Muscle of leg (tissue), 11 donors: ENCODE measurements around the gene QSOX1. TPM values are rescaled to one million over a fixed set of nuclear protein-coding genes. Genes with fewer than 3 reads are reported as not detected.

ENCODE experiments used
- DNase-seq: peaks from one replicate; pipeline ENCODE4 v3.0.0; 2013
- H3K27ac ChIP-seq: one replicate; pipeline ENCODE4 v1.5.1; 2013; ENCODE audit warnings: mild to moderate bottlenecking, low read length, control low read depth
- H3K27me3 ChIP-seq: one replicate; pipeline ENCODE4 v1.6.1; 2013; ENCODE audit warnings: low read length; ENCODE audit not compliant: control insufficient read depth, insufficient read depth
- H3K36me3 ChIP-seq: one replicate; pipeline ENCODE4 v1.6.1; 2013; ENCODE audit warnings: low read length; ENCODE audit not compliant: control insufficient read depth, insufficient read depth
- H3K4me1 ChIP-seq: one replicate; pipeline ENCODE4 v1.6.1; 2013; ENCODE audit warnings: low read length; ENCODE audit not compliant: control insufficient read depth, insufficient read depth
- H3K4me3 ChIP-seq: one replicate; pipeline ENCODE4 v1.5.1; 2013; ENCODE audit warnings: low read length, control low read depth
- H3K9me3 ChIP-seq: replicated peaks from 2 replicates; pipeline ENCODE4 v1.6.1; 2013; ENCODE audit warnings: low read depth, low read length; ENCODE audit not compliant: control insufficient read depth
- WGBS: methylation state at CpG from one replicate; pipeline ENCODE4 v1.1.5; 2013; ENCODE audit warnings: missing lambda C conversion rate; ENCODE audit not compliant: insufficient coverage; 5-methylcytosine and 5-hydroxymethylcytosine counted together
- polyA plus RNA-seq, 8 donors: library from polyadenylated mRNA; unstranded; fragments of 120-200 nt; gene quantifications; one replicate each; pipeline versions ENCODE4 v1.2.1 to v1.2.3, GENCODE V29; 2013; ENCODE audit warnings: inconsistent platforms in 1 of 8, low replicate concordance in 1 of 8; ENCODE audit not compliant: insufficient read length in 8 of 8, insufficient read depth in 1 of 8
- total RNA-seq: library from RNA; stranded (reverse); fragments of 120-200 nt; gene quantifications from one replicate; pipeline ENCODE4 v1.2.4, GENCODE V29; 2013

The QSOX1 gene
- total and polyA plus RNA-seq, 9 donors, result 16.0 to 43.5 (median 33.1) TPM

DNA sequence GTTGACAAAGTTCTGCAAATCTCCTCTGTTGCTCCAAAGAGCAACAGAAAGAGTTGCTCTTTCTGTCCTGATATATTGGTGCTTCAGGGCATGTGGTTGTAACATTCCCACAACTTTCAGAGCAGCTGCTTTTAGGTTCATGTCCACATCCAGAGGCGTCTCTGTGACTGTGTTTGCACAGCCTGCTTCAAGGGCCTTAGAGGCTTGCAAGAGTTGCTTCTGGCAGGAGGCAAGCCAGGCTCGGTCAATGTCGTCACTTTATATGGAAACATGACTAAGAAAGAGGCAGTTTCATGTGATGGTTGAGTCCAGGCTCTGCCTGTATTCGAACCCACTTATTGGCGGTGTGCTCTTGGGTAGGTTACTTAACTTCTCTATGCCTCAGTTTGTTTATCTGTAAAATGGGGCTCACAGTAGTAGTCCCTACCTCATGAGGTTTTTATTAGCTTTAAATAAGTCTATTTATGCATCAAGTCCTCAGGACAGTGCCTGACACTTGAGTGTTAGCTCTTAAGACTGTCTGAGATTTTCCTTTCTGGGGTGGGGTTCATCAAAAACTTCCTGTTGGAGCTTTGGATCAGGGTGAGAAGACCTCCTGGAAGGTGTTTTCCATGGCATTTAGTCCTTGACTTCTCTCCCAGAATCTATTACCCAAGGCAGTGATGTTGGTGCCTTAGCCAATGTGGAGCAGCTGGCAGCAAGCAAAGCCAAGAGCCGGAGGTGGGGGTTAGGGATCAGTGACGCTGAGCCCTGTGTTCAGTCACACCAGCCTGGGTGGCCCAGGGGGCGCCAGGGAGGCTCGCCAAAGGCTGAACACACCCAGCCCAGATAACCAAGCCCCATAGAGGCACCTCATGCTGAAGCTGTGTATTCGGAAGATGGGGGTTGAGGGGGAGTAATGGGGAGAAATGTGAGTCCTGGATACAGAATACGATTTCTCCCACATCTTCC lies 94.3 kb downstream of the QSOX1 start:
- DNase-seq, result no peak
- Histone ChIP-seq H3K4me3 (no peak overlapping the region), H3K36me3 (no peaks in the 10 kb centered on the region), H3K9me3 (no peaks in the 10 kb centered on the region), H3K27me3 (peaks cover 30% of the 10 kb centered on the region), H3K27ac (no peak overlapping the region), H3K4me1 (peaks cover 6% of the 10 kb centered on the region)
- WGBS, result 54% methylated on average over 7 of the region's 11 CpGs

GRCh38 chr1:180249725-180250498 lies 95.2 kb downstream of the QSOX1 start:
- peaks cover 6% of the 10 kb centered on the region for H3K4me1 ChIP-seq
- no peaks in the 10 kb centered on the region for H3K9me3 ChIP-seq
- H3K36me3 ChIP-seq, result no peaks in the 10 kb centered on the region
- no peak overlapping the region for H3K4me3 ChIP-seq
- no peak for DNase-seq
- WGBS, result 49% methylated on average over 6 of the region's 13 CpGs
- no peak overlapping the region for H3K27ac ChIP-seq
- peaks cover 33% of the 10 kb centered on the region for H3K27me3 ChIP-seq

DNA sequence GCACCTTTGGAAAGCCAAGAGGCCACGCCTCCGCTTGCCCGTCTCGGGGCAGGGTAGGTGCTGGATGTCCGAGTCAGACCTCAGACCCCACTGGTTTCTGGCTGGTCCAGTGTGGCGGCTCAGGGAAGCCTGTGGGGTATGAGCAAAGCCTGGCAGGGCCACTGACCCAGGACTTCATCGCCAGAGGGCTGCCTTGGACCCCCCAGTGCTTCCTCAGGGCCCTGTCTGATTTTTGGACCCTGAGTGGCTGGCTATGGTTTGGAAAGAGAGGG lies 95.8 kb downstream of the QSOX1 start:
- H3K4me1 ChIP-seq, result peaks cover 6% of the 10 kb centered on the region
- H3K4me3 ChIP-seq, result no peak overlapping the region
- no peak overlapping the region for H3K27ac ChIP-seq
- 39% methylated on average over 2 of the region's 7 CpGs for WGBS
- H3K36me3 ChIP-seq, result no peaks in the 10 kb centered on the region
- H3K27me3 ChIP-seq, result peaks cover 32% of the 10 kb centered on the region
- no peak for DNase-seq
- no peaks in the 10 kb centered on the region for H3K9me3 ChIP-seq

GRCh38 chr1:180250883-180251509 lies 96.3 kb downstream of the QSOX1 start:
- Histone ChIP-seq H3K4me1 (peaks cover 6% of the 10 kb centered on the region), H3K36me3 (no peaks in the 10 kb centered on the region), H3K9me3 (no peaks in the 10 kb centered on the region), H3K27ac (no peak overlapping the region), H3K4me3 (no peak overlapping the region), H3K27me3 (peaks cover 36% of the 10 kb centered on the region)
- WGBS, result 78% methylated on average over 16 of the region's 16 CpGs
- no peak for DNase-seq

- 53% methylated on average over 8 of the region's 9 CpGs for WGBS
- Histone ChIP-seq H3K4me3 (no peak overlapping the region), H3K27ac (no peak overlapping the region), H3K9me3 (no peaks in the 10 kb centered on the region), H3K4me1 (peaks cover 6% of the 10 kb centered on the region), H3K36me3 (no peaks in the 10 kb centered on the region), H3K27me3 (peaks cover 41% of the 10 kb centered on the region)
- no peak for DNase-seq
Observed at GRCh38 chr1:180251526-180252305, 97.0 kb downstream of the QSOX1 start.

GRCh38 chr1:180252638-180253536 lies 98.2 kb downstream of the QSOX1 start:
- peaks cover 6% of the 10 kb centered on the region for H3K4me1 ChIP-seq
- peak; percentile 56 for DNase-seq
- no peak overlapping the region for H3K4me3 ChIP-seq
- no peak overlapping the region for H3K27ac ChIP-seq
- no peaks in the 10 kb centered on the region for H3K36me3 ChIP-seq
- no peaks in the 10 kb centered on the region for H3K9me3 ChIP-seq
- peaks cover 45% of the 10 kb centered on the region for H3K27me3 ChIP-seq
- WGBS, result 79% methylated on average over 6 of the region's 12 CpGs

Other genes with a start within 250 kb of the QSOX1 start
- 59.3 TPM for gene CEP350, start 200.1 kb upstream of the QSOX1 start, total RNA-seq
- 10 to 100 TPM; 15.8 to 34.3 (median 28.2) TPM for gene CEP350, start 200.1 kb upstream of the QSOX1 start, polyA plus RNA-seq
- 0.04 TPM for gene LHX4, start 75.4 kb downstream of the QSOX1 start, total RNA-seq
- gene LHX4, start 75.4 kb downstream of the QSOX1 start, polyA plus RNA-seq, result 1 to 10 TPM in 5 of 8 donors, under 1 TPM in 3; 0.44 to 2.1 (median 1.2) TPM